Nucleus accumbens (tissue), 56 donors: ENCODE data around the gene ITIH3.

Source experiments
- DNase-seq, 56 donors: peaks; one replicate each; lab custom pipeline; 2025; lab: John Stamatoyannopoulos, UW

ITIH3 gene

DNA sequence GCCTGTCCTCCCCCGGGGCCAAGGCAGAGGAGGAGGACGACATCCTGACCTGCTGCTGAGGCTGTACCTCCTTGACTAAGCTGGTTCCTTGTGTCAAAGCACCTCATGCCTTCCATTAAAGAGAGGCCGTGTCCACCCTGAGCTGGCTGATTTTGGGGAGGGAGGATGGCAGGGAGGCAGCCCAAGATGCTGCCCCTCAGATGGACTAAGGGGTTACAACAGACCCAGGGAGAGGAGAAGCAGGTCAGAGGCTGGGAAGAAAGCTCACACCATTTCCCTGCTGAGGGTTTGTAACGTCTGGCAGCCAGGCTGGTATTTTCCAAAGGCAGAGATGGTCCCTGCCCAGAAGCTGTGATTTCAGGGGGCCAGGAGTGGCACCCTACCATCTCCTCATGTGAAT is 2.7 kb upstream of the ITIH3 start:
- DNase-seq, result no peak

DNA sequence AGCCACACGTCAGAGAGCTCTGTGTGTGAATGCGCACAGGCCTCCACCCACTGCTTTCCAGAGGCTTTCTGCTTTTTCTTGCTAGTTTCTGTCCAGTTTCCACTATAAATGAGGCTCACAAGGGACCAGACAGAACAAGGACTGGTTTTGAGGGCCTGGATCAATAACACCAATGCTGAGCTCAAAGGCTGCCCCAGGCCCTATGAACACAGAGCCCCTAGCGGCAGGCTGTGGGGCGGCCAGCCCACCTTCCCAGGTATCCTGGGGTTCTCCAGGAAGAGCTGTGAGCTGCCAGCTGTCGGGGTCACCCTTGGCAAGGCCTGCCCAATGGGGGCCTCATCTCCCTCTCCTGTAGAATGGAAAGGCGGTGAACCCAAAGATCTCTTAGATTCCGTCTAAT is 2.2 kb upstream of the ITIH3 start:
- no peak for DNase-seq

DNA sequence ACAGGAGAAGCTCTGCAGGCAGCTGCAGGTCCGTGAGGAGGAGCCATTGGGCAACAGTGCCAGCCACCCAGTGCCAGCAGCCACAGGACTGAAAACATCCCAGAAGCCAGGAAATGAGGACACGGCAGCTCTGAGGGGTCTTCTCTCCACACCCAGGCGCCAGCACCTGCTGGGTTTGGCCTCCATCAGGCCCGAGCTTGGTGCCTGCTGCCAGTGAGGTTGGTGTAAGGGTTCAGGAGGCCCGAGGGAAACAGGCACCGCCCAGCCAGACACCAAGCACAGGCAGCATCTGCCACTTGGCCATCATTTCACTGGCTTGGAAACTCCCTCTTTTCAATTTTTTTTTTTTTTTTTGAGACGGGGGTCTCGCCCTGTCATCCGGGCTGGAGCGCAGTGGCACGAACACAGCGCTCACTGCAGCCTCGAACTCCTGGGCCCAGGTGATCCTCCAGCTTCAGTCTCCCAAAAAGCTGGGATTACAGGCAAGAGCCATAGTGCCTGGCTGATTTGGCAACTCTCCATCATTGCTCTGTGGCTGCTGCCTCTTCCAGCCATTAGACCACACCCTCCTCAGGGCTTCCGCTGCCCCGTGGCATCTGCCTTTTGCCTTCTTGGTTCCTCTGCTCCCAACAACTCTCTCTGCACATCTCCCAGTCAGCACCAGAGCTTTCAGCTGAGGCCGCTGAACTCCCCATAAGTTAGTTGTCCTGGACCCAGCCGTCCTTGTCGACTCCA is 1.5 kb upstream of the ITIH3 start:
- DNase-seq, result no peak

DNA sequence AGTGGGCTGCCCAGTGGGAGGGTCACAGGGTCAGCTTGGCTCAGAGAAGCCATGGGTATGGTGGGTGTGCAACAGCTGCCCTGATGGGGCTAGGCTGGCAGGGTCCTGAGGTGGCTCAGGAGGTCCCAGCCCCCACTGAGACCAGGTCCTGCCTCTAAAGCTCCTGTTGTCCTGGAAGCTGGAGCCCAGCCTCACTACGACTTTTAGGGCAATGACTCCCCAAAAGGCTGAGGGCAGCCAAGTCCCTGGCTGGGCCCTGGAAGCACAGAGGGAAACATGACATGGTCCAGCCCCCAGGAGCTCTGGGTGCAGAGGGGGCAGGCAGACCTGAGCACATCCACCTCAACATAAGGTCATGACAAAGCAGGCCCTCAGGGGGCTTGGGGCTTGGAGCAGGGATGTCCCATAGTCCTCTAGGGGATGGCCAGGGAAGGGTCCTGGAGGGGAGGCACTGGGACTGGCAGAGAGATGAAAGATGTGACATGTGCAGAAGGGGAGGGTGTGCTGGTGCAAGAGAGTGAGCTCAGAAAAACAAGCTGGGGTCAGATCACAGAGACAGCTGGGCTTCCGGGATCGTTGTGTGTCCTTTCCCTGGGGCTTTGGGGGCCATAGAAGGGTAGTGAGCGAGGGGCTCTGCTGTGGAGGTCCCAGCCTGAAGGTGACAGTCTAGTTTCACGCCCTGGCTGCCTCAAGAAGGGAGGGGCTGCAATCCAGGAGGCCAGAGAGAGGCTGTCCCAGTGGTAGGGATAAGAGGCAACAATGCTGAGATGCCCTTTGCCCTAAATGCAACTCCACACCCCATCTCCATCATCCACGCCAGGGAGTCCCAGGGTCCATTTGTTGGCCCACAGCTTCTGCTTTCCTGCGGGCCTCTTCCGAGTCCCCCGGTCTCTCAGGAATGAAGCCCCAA is 639 bp upstream of the ITIH3 start:
- DNase-seq, result no peak

DNA sequence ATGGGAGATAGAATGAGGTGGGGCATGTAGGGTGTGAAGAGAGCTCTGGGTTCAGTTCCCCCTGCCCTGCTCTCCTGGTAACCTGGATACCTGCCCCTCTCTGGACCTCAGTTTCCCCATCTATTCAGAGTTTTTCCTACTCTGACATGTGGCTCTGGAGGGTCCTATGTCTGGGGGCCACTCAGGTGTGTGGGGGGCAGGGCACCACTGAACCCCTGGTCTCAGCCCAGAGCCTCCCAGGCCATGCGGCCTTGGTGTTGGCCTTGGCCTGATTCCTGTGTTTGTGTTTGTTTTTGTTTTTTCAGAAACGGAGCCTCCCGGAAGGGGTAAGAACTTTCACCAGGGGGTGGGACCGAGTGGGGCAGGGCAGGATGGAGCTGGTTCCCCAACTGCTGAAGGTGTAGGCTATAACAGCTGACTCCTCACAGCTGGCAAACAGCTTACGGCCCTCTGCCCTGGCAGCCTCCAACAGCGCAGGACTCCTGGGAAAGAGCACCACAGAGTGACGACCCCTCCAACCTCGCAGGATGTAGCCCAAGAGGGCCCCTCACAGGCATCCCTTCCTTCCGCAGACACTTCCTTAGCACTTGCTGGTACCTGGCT is 803 bp downstream of the ITIH3 start:
- no peak for DNase-seq

DNA sequence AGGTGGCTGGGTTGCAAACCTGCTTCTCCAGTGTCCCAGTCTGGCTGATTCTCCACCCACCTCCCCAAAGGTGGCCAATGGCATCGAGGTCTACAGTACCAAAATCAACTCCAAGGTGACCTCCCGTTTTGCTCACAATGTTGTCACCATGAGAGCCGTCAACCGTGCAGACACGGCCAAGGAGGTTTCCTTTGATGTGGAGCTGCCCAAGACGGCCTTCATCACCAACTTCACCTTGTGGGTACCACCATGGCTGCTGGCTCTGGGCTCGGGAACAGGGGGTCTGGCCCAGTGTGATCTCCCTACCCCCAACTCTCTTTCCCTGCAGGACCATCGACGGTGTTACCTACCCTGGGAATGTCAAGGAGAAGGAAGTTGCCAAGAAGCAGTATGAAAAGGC is 1.8 kb downstream of the ITIH3 start:
- no peak for DNase-seq

DNA sequence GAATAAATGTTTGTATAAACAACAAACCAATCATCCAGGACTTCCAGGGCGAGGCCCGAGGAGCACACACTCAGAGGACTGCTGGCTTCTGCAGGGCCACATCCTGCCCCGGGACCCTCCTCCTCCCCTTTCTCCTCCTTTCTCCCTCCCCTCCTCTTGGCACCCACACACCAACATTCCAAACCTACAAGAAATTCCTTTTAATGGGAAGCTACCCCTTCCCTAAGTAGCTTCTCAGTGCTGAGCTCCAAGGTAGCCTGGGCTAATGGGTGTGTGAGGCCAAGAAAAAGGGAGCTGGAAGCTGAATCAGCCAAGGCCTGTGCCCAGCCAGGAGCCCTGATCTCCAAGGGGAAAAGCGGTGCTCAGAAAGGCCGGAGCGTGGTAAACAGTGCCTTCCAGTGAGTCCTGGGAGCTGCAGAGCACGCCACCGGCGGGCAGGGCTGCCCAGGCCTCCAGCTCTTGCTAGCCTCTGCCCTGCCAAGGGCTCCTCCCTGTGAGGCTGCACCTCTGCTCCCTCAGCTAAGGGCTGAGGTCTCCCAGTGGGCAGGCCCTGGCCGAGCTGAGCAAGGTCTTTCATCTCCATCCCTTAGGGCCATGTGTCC is 3.9 kb downstream of the ITIH3 start:
- DNase-seq, result peak in 1 of 56 donors; percentile 20

DNA sequence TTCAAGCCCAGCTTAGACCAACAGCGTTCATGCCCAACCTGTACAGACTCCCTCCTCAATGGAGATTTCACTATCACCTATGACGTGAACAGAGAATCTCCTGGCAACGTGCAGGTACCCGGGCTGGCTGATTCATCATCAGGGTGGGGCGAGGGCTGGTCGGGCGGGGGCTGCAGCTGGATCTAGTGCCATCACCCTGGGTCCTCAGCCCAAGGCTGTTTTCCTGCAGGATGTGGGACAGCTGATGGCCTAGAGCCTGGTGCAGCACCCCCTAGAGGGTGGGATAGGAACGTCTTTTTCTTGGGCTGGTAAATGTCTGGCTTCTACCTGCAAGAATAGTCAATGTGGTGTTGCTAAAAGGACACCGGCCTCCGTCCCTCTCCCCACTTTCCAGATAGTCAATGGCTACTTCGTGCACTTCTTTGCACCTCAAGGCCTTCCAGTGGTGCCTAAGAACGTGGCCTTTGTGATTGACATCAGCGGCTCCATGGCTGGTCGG is 4.4 kb downstream of the ITIH3 start:
- peak in 11 of 56 donors; percentile 5 to 39 (median 18) for DNase-seq

DNA sequence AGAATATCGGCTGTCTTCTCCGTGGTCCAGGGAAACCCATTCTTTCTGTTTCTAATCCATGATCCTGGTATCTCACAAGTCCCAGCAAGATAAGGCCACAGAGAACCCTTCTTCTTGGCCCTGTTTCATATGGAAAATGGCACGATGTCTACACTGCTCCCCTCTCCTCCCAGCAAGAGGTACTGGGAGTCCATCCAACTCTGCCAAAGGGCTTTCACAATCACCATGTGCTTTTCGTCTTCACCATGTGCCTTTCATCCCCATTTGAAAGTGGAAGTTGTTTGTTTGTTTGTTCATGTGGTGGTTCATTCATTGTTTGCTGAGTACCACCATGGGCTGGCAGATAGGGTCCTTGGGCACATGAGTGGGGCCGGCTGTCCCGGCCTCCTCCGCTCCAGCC is 5.5 kb downstream of the ITIH3 start:
- DNase-seq, result no peak

DNA sequence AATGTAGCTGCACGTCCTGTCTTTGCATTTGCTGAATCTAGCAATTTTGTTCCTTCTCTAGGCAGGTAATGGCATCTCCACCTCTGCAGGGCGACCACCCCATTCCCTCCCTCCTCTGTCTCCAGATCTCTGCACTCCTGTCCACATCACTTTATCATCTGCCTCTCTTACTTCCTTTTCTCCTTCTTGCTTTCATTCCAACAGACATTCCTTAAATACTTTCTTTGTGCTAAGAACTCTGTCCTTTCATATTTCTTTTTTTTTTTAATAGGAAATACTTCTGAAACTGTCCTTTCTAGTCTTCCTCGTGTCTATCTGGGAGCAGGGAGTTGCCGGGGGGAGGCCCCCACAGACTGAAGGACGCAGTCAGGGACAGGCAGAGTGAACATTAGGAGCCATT is 7.2 kb downstream of the ITIH3 start:
- DNase-seq, result no peak

DNA sequence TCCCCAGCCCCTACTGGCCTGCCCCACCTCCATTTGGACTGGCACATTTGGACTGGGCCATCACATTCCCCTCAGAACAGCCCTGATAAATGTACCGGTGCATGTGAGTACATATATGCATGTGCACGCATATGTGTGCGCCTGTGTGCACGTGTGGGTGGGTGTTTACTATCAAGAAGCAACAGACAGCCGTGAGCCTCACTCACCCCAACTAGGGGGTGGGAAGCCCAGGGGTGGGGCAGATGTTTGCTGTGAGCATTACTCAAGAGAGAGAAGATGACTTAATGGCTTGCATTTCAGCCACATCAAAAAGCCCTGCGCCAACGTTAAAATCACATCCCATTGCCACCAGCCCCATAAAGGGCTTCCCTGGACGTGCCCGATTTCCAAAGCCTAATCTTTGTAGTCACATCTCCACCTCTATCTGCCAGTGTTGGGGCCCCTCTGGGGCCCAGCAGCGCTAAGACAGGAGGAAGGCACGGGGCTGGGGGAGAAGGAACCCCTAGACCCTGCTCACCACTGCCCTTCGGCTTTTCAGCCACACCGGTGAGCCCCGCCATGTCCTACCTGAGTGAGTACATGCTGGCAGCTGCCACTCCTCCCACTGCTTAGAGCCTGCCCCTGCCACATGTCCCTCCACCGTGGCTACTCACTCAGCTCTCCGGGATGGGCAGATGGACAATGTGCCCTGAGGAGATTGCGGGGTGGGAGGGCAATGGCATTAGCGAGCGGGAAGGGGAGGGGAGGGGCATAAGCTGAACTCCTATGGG is 10.9 kb downstream of the ITIH3 start:
- no peak for DNase-seq

DNA sequence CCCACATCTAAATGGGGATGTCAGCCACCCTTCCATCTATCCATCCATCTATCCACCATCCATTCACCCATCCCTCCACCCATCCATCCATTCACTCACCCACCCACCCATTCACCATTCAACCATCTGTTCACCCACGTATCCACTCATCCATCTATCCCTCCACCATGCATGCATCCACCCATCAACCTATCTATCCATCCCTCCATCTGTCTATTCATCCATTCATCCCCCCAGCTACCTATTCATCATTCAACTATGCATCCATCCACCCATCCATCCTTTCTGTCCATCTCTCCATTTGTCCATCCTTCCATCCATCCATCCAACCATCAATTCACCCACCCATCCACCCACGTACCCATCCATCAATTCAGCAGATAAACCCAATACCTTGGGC is 14.6 kb downstream of the ITIH3 start:
- DNase-seq, result no peak

DNA sequence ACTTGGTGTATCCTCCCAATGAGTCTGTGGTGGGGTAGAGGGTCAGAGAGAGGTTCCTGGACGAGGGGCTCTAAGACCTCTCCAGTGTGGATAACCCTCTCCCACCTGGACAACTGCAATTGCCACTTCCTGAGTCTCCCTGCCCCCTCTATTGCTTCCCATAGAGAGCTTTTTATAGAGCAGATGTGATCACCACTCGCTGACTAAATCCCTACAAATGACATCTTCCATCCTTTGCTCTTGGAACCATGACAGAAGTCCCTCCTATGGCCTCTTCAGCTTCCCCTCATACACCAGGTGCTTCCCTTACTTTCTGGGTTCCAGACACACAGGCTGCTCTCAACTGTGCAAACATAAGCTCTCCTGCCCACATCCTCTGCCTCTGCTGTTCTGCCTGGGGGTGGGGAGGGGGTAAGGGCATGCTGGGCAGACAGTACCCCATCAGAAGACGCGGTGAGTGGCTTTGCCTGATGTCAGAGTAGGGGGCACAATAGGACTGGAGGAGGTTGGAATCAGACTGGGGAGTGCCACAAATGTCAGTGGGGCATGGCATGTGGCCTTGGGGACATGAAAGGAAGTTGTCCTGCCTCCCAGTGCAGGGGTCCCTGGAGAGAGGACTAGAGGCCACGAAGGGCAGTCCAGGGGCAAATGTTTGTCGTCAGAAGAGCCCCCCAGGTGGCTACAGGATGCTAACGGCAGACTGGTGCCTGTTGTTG is 15.2 kb downstream of the ITIH3 start:
- DNase-seq, result no peak

DNA sequence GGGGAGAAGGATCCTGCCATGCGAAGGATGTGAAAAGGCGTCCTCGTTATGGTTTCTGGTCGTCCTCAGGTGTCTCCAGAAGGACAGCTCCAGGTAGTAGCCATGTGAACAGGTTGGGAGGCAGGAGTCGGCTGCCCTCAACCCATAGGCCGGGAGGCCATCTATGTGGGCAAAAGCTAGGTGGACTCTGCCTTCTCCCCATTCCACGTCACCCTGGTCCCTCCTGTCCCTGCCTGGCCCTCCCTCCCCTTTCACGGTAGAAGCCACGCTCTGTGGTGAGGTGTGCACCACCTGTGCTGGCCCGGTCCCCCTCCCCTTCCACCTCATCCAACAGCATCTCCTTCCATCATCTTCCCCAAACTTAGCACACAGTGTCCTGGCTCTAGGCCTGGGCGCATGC is 16.3 kb downstream of the ITIH3 start:
- no peak for DNase-seq

DNA sequence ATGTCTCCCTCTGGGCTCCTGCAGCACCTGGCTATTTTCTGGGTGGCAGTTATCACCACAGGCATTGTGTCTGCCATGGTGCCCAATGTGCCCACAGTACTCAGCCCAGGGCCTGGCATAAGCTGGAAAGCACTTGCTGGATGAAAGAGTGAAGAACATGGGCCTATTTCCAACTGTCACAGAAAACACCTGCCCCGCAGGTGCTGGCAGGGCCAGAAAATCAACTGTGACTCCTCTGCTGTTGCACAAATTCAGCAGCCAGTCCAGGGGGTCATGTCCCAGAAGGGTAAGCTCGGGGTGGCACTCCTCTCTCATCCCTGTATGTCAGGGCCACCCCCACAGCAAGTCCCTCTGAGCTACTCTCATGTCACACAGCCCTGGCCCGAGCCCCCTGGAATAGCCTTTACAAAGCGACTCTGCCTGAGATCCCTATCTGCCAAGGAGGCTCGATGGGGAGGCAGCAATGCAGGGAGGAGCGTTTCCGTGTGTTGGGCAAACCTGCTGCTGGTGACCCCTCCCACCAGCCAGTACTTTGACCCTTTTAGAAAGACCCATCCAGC is 16.9 kb downstream of the ITIH3 start:
- no peak for DNase-seq

DNA sequence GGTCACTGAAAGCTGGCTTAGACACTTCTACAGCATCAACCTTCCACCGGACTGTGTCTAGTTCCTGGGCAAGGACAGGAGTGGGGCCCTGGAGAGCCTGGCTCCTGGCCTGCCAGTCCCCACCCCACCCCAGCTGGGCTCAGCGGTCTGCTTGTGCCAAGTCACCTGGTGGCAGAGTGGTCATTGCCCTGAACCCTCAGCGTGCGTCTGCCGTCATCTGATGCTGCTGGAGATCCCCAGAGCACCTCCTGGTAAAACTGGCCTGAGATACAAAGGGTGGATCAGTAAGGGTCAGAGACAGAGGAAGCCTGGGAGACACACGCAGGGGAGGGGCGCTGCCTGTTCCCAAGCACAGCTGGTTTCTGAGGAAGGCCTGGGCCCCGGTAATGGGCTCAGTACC is 19.2 kb downstream of the ITIH3 start:
- DNase-seq, result no peak

DNA sequence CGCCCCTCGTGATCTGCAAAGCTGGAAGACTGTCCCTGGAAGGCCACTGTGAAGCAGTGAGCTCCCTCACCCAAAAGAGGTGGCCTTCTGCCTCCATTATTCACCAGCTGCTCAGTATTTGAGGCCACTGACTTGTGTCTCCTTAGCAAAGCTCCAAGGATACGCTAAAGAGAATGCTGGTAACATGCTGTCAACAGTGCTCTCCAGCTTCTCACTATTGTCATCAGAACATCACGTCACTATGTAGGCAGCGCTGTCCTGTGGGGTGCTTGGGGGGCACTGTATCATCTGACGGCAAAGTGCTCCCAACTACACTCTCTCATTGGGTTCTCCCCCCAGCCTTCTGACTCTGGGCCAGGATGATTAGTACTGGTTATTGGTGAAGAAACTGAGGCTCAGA is 21.6 kb downstream of the ITIH3 start:
- DNase-seq, result no peak

DNA sequence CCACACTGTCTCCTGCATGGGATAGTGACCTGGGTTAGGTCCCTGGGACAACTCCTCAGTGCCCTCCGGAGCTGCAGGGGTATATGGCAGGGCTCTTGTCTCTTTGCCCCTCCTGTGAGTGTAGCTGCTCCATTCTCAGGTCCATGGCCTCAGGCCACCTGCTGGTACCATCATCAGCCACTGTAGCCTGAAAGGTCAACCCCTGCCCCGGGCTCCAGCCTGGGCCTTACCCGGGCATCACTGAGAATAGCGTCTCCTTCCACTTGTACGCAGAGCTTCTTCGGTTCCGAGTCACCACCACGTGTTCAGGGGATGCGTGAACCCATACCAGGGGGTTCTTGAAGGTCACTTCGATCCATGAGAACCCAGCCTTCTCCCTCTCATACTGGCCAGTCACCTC is 22.1 kb downstream of the ITIH3 start:
- DNase-seq, result no peak

DNA sequence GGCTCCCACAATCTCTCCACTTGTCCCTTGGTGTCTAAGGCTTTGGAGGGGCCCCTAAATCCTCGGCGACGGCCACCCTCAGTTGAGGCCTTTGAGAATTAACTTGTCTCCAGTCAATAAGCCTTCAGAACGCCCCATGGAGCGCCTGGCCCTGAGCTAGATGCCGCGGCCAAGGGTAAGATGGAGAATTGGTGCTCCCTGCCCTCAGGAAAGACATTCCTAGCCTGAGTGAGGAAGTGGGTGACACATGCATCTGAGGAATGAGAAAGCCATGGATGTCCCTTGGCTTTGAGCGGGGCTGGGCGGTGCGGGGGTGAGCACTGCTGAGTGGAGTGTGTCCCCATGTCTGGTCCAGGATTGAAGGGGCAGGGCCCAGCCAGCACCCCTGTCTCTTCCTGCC is 22.6 kb downstream of the ITIH3 start:
- no peak for DNase-seq
